H9 (cell line): ENCODE results near the gene CEMIP. TPM values are rescaled to one million over a fixed set of nuclear protein-coding genes. Genes with fewer than 3 reads are reported as not detected.

Source experiments
- DNase-seq: peaks from one replicate; pipeline ENCODE4 v3.0.0-alpha.2; 2017
- H2AFZ ChIP-seq: one replicate; pipeline ENCODE4 v1.6.1; 2013; ENCODE audit warnings: mild to moderate bottlenecking, low read length, control low read depth, moderate library complexity
- H2AK5ac ChIP-seq: 2 replicates; pipeline ENCODE4 v1.6.1; 2013; ENCODE audit warnings: low read length, control low read depth, mixed read lengths; ENCODE audit not compliant: insufficient read length
- H2BK120ac ChIP-seq: one replicate; pipeline ENCODE4 v1.6.1; 2013; ENCODE audit warnings: low read depth, mild to moderate bottlenecking, low read length, control low read depth, inconsistent platforms; ENCODE audit not compliant: poor library complexity, severe bottlenecking
- H2BK12ac ChIP-seq: 2 replicates; pipeline ENCODE4 v1.6.1; 2013; ENCODE audit warnings: low read length, control low read depth, mixed read lengths, low read depth; ENCODE audit not compliant: insufficient read length
- H2BK15ac ChIP-seq: 2 replicates; pipeline ENCODE4 v1.6.1; 2013; ENCODE audit warnings: low read depth, low read length, control low read depth
- H2BK20ac ChIP-seq: one replicate; pipeline ENCODE4 v1.6.1; 2013; ENCODE audit warnings: low read depth, mild to moderate bottlenecking, low read length, control low read depth, inconsistent platforms; ENCODE audit not compliant: poor library complexity, severe bottlenecking
- H2BK5ac ChIP-seq: 2 replicates; pipeline ENCODE4 v1.6.1; 2013; ENCODE audit warnings: low read length, control low read depth, mixed read lengths; ENCODE audit not compliant: insufficient read length
- H3K14ac ChIP-seq: 2 replicates; pipeline ENCODE4 v1.6.1; 2013; ENCODE audit warnings: low read length, control low read depth; ENCODE audit not compliant: insufficient read depth
- H3K18ac ChIP-seq: 2 replicates; pipeline ENCODE4 v1.6.1; 2013; ENCODE audit warnings: low read depth, mild to moderate bottlenecking, mixed read lengths, low read length, control low read depth; ENCODE audit not compliant: insufficient read length
- H3K23ac ChIP-seq: 2 replicates; pipeline ENCODE4 v1.6.1; 2013; ENCODE audit warnings: low read length, control low read depth, mixed read lengths, low read depth; ENCODE audit not compliant: insufficient read length
- H3K23me2 ChIP-seq: 2 replicates; pipeline ENCODE4 v1.6.1; 2013; ENCODE audit warnings: low read depth, mild to moderate bottlenecking, mixed read lengths, low read length, control low read depth; ENCODE audit not compliant: insufficient read length, poor library complexity, severe bottlenecking
- H3K27ac ChIP-seq: 2 replicates; pipeline ENCODE4 v1.5.1; 2013; ENCODE audit warnings: low read length, control low read depth, mixed read lengths, low read depth; ENCODE audit not compliant: insufficient read length
- H3K27me3 ChIP-seq: 2 replicates; pipeline ENCODE4 v1.6.1; 2013; ENCODE audit warnings: low read length, control low read depth, inconsistent platforms; ENCODE audit not compliant: insufficient read depth
- H3K4ac ChIP-seq: 2 replicates; pipeline ENCODE4 v1.6.1; 2013; ENCODE audit warnings: low read depth, mild to moderate bottlenecking, control low read depth, inconsistent platforms, low read length, moderate library complexity
- H3K4me1 ChIP-seq: 2 replicates; pipeline ENCODE4 v1.6.1; 2013; ENCODE audit warnings: low read length, control low read depth, inconsistent platforms; ENCODE audit not compliant: insufficient read depth
- H3K4me2 ChIP-seq: 2 replicates; pipeline ENCODE4 v1.6.1; 2013; ENCODE audit warnings: low read length, control low read depth, mixed read lengths; ENCODE audit not compliant: insufficient read length, insufficient read depth
- H3K56ac ChIP-seq: 2 replicates; pipeline ENCODE4 v1.6.1; 2013; ENCODE audit warnings: low read depth, mild to moderate bottlenecking, mixed read lengths, low read length, control low read depth; ENCODE audit not compliant: insufficient read length
- H3K79me1 ChIP-seq: 2 replicates; pipeline ENCODE4 v1.6.1; 2013; ENCODE audit warnings: low read depth, mild to moderate bottlenecking, moderate library complexity, low read length, control low read depth, inconsistent platforms; ENCODE audit not compliant: insufficient read depth, poor library complexity, severe bottlenecking
- H3K79me2 ChIP-seq: 2 replicates; pipeline ENCODE4 v1.6.1; 2013; ENCODE audit warnings: low read length, control low read depth, inconsistent platforms; ENCODE audit not compliant: insufficient read depth
- H3K9ac ChIP-seq: 2 replicates; pipeline ENCODE4 v1.6.1; 2013; ENCODE audit warnings: low read length, control low read depth, mixed read lengths; ENCODE audit not compliant: insufficient read length; ENCODE audit errors: extremely low read depth
- H3K9me3 ChIP-seq: one replicate; pipeline ENCODE4 v1.6.1; 2013; ENCODE audit warnings: low read depth, low read length, inconsistent platforms; ENCODE audit not compliant: control insufficient read depth
- H3T11ph ChIP-seq: one replicate; pipeline ENCODE4 v1.6.1; 2013; ENCODE audit warnings: mild to moderate bottlenecking, low read length, control low read depth, inconsistent platforms
- H4K20me1 ChIP-seq: one replicate; pipeline ENCODE4 v1.6.1; 2013; ENCODE audit not compliant: control insufficient read depth, insufficient read length, insufficient read depth
- H4K5ac ChIP-seq: 2 replicates; pipeline ENCODE4 v1.6.1; 2013; ENCODE audit warnings: low read depth, mild to moderate bottlenecking, mixed read lengths, low read length, control low read depth; ENCODE audit not compliant: insufficient read length
- H4K8ac ChIP-seq: replicated peaks from 2 replicates; pipeline ENCODE4 v1.6.1; 2013; ENCODE audit warnings: low read length, control low read depth, mixed read lengths, low read depth; ENCODE audit not compliant: insufficient read length
- H4K91ac ChIP-seq: 2 replicates; pipeline ENCODE4 v1.6.1; 2013; ENCODE audit warnings: low read depth, mild to moderate bottlenecking, moderate library complexity, mixed read lengths, low read length, control low read depth; ENCODE audit not compliant: insufficient read length
- H3K27ac Mint-ChIP-seq, 3 experiments: 2 replicates in 2 of 3; 3 replicates in 1 of 3; pipeline ENCODE4 v1.8.0; 2020 to 2021; ENCODE audit warnings: mixed read lengths in 3 of 3, mild to moderate bottlenecking in 1 of 3, moderate library complexity in 1 of 3
- H3K27me3 Mint-ChIP-seq: 2 replicates; pipeline ENCODE4 v1.8.0; 2021; ENCODE audit warnings: low read depth, mild to moderate bottlenecking, moderate library complexity, mixed read lengths
- H3K36me3 Mint-ChIP-seq, 3 experiments: 2 replicates in 2 of 3; 3 replicates in 1 of 3; pipeline ENCODE4 v1.8.0; 2020 to 2021; ENCODE audit warnings: low read depth in 3 of 3, mixed read lengths in 3 of 3; ENCODE audit not compliant: insufficient read depth in 1 of 3
- H3K4me1 Mint-ChIP-seq, 2 experiments: 2 replicates each; pipeline ENCODE4 v1.8.0; 2020; ENCODE audit warnings: mixed read lengths in 2 of 2
- H3K4me3 Mint-ChIP-seq, 2 experiments: 2 replicates in 1 of 2; 3 replicates in 1 of 2; pipeline ENCODE4 v1.8.0; 2020 to 2021; ENCODE audit warnings: mild to moderate bottlenecking in 2 of 2, mixed read lengths in 2 of 2, moderate library complexity in 1 of 2
- H3K9me3 Mint-ChIP-seq, 2 experiments: 2 replicates in 1 of 2; 3 replicates in 1 of 2; pipeline ENCODE4 v1.8.0; 2020; ENCODE audit warnings: mild to moderate bottlenecking in 2 of 2, mixed read lengths in 2 of 2, moderate library complexity in 1 of 2
- CTCF ChIP-seq: fragments of 200-600 bp; sonication (generic); conservative IDR thresholded peaks from 3 replicates; pipeline ENCODE4 v1.8.0; 2021; ENCODE audit warnings: antibody characterized with exemption, mild to moderate bottlenecking
- WGBS: extraction: QIAGEN DNeasy Blood & Tissue Kit; methylation state at CpG from one replicate; pipeline ENCODE4 v1.1.7; 2013; ENCODE audit warnings: missing lambda C conversion rate, low lambda C conversion rate, mixed read lengths; ENCODE audit not compliant: insufficient read length; ENCODE audit errors: extremely low coverage; 5-methylcytosine and 5-hydroxymethylcytosine counted together
- total RNA-seq: library from RNA; stranded (reverse); gene quantifications from 2 replicates; pipeline ENCODE4 v1.2.1, GENCODE V29; 2021

The CEMIP gene
- total RNA-seq, 1 experiment from 2014 or later: 0.09 TPM

GRCh38 chr15:80970018-80970657, 191.0 kb downstream of the CEMIP start:
- no peak for DNase-seq
- whole genome bisulfite sequencing: no CpG with 5 or more reads among the region's 12 CpGs
- Histone ChIP-seq H2AFZ (no peak overlapping the region), H2BK120ac (no peak overlapping the region), H2AK5ac (no peak overlapping the region), H2BK5ac (no peak overlapping the region), H3K56ac (no peak overlapping the region), H3K27me3 (no peaks in the 10 kb centered on the region), H3K9me3 (no peaks in the 10 kb centered on the region), H2BK20ac (no peak overlapping the region), H3T11ph (no peak overlapping the region), H3K9ac (no peak overlapping the region), H3K27ac (no peak overlapping the region), H3K14ac (no peak overlapping the region), H3K23ac (no peak overlapping the region), H2BK15ac (no peak overlapping the region), H4K20me1 (no peaks in the 10 kb centered on the region), H3K18ac (no peak overlapping the region), H2BK12ac (no peak overlapping the region), H4K8ac (no peak overlapping the region), H3K4me2 (no peak overlapping the region), H4K5ac (no peak overlapping the region), H3K4me1 (peaks cover 17% of the 10 kb centered on the region), H4K91ac (no peak overlapping the region), H3K23me2 (no peaks in the 10 kb centered on the region), H3K4ac (no peak overlapping the region), H3K79me2 (0 out of 2 replicates have a peak, but pooled peaks cover under 1% of the 10 kb centered on the region), H3K79me1 (no peaks in the 10 kb centered on the region)
- H3K4me1 Mint-ChIP-seq: peaks cover 50 to 56% of the 10 kb centered on the region in 2 experiments
- peak; percentile 89 for TF ChIP-seq CTCF
- H3K4me3 Mint-ChIP-seq: no peak overlapping the region
- H3K27me3 Mint-ChIP-seq: no peaks in the 10 kb centered on the region
- peak overlapping the region in 2 of 3 experiments; percentile 44 to 46; a peak in 2 of 7 replicates for H3K27ac Mint-ChIP-seq
- H3K9me3 Mint-ChIP-seq: peaks cover under 1 to 6% of the 10 kb centered on the region in 2 experiments; a peak in 4 of 5 replicates
- H3K36me3 Mint-ChIP-seq: peaks cover 9 to 31% (median 28%) of the 10 kb centered on the region in 3 experiments
